ENCODE results near the gene TOMM20. TPM values are rescaled to one million over a fixed set of nuclear protein-coding genes. Genes with fewer than 3 reads are reported as not detected.

The TOMM20 gene
- total and polyA plus RNA-seq, 2 experiments from 2014 or later: 138 to 159 TPM

DNA sequence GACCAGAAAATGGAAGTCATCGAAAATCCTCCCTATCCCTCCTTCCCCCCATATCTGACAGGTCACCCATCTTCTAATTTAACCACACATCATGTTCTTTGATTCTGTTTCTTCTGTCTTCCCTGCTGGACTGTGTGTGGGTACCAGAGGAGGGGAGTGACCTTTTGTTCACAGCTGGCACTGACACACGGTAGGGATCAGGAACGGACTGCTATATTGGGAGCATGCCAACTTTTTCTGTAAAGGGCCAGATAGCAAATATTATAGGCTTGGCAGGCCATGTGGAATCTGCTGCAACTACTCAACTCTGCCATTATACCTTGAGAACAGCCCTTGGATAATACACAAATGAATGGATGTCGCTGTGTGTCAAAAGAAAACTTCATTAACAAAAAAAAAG, 7.5 kb upstream of the TOMM20 start:
- H3K27me3 ChIP-seq (ENCODE audit: insufficient read depth): no peaks in the 10 kb centered on the region
- ATAC-seq: no peak
- no peak overlapping the region for H3K4me3 ChIP-seq
- 0 out of 2 replicates have a peak, but pooled peaks cover 14% of the 10 kb centered on the region for H4K20me1 ChIP-seq (replicated peaks; ENCODE audit: insufficient read depth)
- no peaks in the 10 kb centered on the region for H3K9me2 ChIP-seq (ENCODE audit: insufficient read depth)
- Mint-ChIP-seq H3K27me3 (ENCODE audit: insufficient read depth, low read depth, poor library complexity) (peaks cover 1% of the 10 kb centered on the region), H3K4me1 (no peaks in the 10 kb centered on the region), H3K4me3 (no peak overlapping the region), H3K9me3 (no peaks in the 10 kb centered on the region), H3K27ac (no peak overlapping the region), H3K36me3 (ENCODE audit: low read depth) (peaks cover 85% of the 10 kb centered on the region)
- H3K4me1 ChIP-seq (ENCODE audit: insufficient read depth): no peaks in the 10 kb centered on the region
- no peak overlapping the region for H2AFZ ChIP-seq
- peaks cover 48% of the 10 kb centered on the region for H3K36me3 ChIP-seq (ENCODE audit: insufficient read depth)
- no peaks in the 10 kb centered on the region for H3F3A ChIP-seq (replicated peaks; ENCODE audit: low read depth)
- no peak for TF ChIP-seq EZH2phosphoT487 (IDR thresholded peaks at IDR 0.05; ENCODE audit: unreplicated experiment)
- no peak for TF ChIP-seq NANOG (IDR thresholded peaks at IDR 0.05; ENCODE audit: borderline replicate concordance)
- TF ChIP-seq, protein P1, sequence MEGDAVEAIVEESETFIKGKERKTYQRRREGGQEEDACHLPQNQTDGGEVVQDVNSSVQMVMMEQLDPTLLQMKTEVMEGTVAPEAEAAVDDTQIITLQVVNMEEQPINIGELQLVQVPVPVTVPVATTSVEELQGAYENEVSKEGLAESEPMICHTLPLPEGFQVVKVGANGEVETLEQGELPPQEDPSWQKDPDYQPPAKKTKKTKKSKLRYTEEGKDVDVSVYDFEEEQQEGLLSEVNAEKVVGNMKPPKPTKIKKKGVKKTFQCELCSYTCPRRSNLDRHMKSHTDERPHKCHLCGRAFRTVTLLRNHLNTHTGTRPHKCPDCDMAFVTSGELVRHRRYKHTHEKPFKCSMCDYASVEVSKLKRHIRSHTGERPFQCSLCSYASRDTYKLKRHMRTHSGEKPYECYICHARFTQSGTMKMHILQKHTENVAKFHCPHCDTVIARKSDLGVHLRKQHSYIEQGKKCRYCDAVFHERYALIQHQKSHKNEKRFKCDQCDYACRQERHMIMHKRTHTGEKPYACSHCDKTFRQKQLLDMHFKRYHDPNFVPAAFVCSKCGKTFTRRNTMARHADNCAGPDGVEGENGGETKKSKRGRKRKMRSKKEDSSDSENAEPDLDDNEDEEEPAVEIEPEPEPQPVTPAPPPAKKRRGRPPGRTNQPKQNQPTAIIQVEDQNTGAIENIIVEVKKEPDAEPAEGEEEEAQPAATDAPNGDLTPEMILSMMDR (conservative IDR thresholded peaks at IDR 0.05; ENCODE audit: low read depth in 2 of 2): no peak
- no peak for TF ChIP-seq ZNF331 (CRISPR knock-in tag; IDR thresholded peaks at IDR 0.05; ENCODE audit: low read depth)
- TF ChIP-seq JUNB (IDR thresholded peaks at IDR 0.05; ENCODE audit: unreplicated experiment): no peak
- no peak for DNase-seq (ENCODE audit: low spot score)
- peaks cover 13% of the 10 kb centered on the region; the same call in 1 of the 2 replicates for H3K79me2 ChIP-seq (replicated peaks; ENCODE audit: insufficient read depth)
- H3K4me2 ChIP-seq: no peak overlapping the region
- H3K27ac ChIP-seq (ENCODE audit: low read depth): no peak overlapping the region

DNA sequence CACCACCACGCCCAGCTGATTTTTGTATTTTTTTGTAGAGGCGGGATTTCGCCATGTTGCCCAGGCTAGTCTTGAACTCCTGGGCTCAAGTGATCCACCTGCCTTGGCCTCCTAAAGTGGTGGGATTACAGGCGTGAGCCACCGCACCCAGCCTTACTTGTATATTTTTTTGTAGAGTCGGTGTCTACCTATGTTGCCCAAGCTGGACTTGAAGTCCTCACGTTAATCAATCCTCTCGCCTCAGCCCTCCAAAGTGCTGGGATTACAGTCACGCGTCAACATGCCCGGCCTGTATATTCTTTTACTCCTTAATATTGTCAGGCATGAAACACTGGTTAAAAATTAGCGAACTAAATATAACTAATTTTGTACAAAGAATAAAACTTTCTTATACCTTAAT, 5.5 kb upstream of the TOMM20 start:
- Mint-ChIP-seq H3K27me3 (ENCODE audit: insufficient read depth, low read depth, poor library complexity) (peaks cover 6% of the 10 kb centered on the region), H3K4me1 (peaks cover 6% of the 10 kb centered on the region; the same call in 2 of the 3 replicates), H3K9me3 (no peaks in the 10 kb centered on the region), H3K27ac (no peak overlapping the region), H3K36me3 (ENCODE audit: low read depth) (peaks cover 76% of the 10 kb centered on the region), H3K4me3 (no peak overlapping the region)
- H3K36me3 ChIP-seq (ENCODE audit: insufficient read depth): peaks cover 46% of the 10 kb centered on the region
- 0 out of 2 replicates have a peak, but pooled peaks cover 13% of the 10 kb centered on the region for H4K20me1 ChIP-seq (replicated peaks; ENCODE audit: insufficient read depth)
- no peak overlapping the region for H3K27ac ChIP-seq (ENCODE audit: low read depth)
- H3F3A ChIP-seq (replicated peaks; ENCODE audit: low read depth): 0 out of 2 replicates have a peak, but pooled peaks cover 6% of the 10 kb centered on the region
- H3K9me2 ChIP-seq (ENCODE audit: insufficient read depth): no peaks in the 10 kb centered on the region
- H3K4me2 ChIP-seq: no peak overlapping the region
- no peaks in the 10 kb centered on the region for H3K27me3 ChIP-seq (ENCODE audit: insufficient read depth)
- H3K4me1 ChIP-seq (ENCODE audit: insufficient read depth): peaks cover 2% of the 10 kb centered on the region; the same call in 1 of the 2 replicates
- ATAC-seq: no peak
- peaks cover 10% of the 10 kb centered on the region; the same call in 1 of the 2 replicates for H3K79me2 ChIP-seq (replicated peaks; ENCODE audit: insufficient read depth)
- H2AFZ ChIP-seq: no peak overlapping the region
- no peak overlapping the region for H3K4me3 ChIP-seq
- no peak for DNase-seq (ENCODE audit: low spot score)
- TF ChIP-seq REST (IDR thresholded peaks at IDR 0.05; ENCODE audit: unreplicated experiment) (no peak), POLR2AphosphoS5 (IDR thresholded peaks at IDR 0.05; ENCODE audit: low read depth) (no peak), CREB1 (CRISPR knock-in tag; IDR thresholded peaks at IDR 0.05; ENCODE audit: low read depth) (no peak), ZNF114 (CRISPR knock-in tag; IDR thresholded peaks at IDR 0.05) (no peak), ZNF331 (CRISPR knock-in tag; IDR thresholded peaks at IDR 0.05; ENCODE audit: low read depth) (no peak), EZH2phosphoT487 (IDR thresholded peaks at IDR 0.05; ENCODE audit: unreplicated experiment) (no peak), STAT1 (IDR thresholded peaks at IDR 0.05; ENCODE audit: unreplicated experiment) (no peak), JUNB (IDR thresholded peaks at IDR 0.05; ENCODE audit: unreplicated experiment) (no peak), NANOG (IDR thresholded peaks at IDR 0.05; ENCODE audit: borderline replicate concordance) (no peak)
- TF ChIP-seq, protein P2, sequence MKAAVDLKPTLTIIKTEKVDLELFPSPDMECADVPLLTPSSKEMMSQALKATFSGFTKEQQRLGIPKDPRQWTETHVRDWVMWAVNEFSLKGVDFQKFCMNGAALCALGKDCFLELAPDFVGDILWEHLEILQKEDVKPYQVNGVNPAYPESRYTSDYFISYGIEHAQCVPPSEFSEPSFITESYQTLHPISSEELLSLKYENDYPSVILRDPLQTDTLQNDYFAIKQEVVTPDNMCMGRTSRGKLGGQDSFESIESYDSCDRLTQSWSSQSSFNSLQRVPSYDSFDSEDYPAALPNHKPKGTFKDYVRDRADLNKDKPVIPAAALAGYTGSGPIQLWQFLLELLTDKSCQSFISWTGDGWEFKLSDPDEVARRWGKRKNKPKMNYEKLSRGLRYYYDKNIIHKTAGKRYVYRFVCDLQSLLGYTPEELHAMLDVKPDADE (IDR thresholded peaks at IDR 0.05): no peak
